HepG2 (cell line): ENCODE measurements around the gene EIF3L. TPM values are rescaled to one million over a fixed set of nuclear protein-coding genes. Genes with fewer than 3 reads are reported as not detected.

ENCODE experiments used
- ASH2L ChIP-seq: fragments of 300-600, 200-600 bp; sonication (generic); IDR thresholded peaks from 2 replicates; pipeline ENCODE4 v1.7.0; 2017; ENCODE audit warnings: low read depth, mild to moderate bottlenecking, moderate library complexity, mixed read lengths, low read length; ENCODE audit not compliant: insufficient read length
- CREB3 ChIP-seq: sonication (generic); formaldehyde crosslinking; IDR thresholded peaks from 2 replicates; pipeline ENCODE4 v1.5.0; 2020; ENCODE audit warnings: missing genetic modification reagents
- FUBP1 ChIP-seq: sonication (generic); formaldehyde crosslinking; IDR thresholded peaks from 2 replicates; pipeline ENCODE4 v1.5.1; 2020; ENCODE audit warnings: missing genetic modification reagents, mild to moderate bottlenecking, borderline replicate concordance
- GATA4 ChIP-seq: sonication (generic); IDR thresholded peaks from 2 replicates; pipeline ENCODE4 v1.6.1; 2016; ENCODE audit warnings: antibody characterized with exemption, low read depth, borderline replicate concordance
- GMEB2 ChIP-seq: IDR thresholded peaks from 2 replicates; pipeline ENCODE4 v1.6.1; 2016; ENCODE audit warnings: missing biosample characterization, missing genetic modification reagents, low read depth
- HMGXB4 ChIP-seq, 2 experiments: sonication (generic) in 1 of 2; formaldehyde crosslinking in 1 of 2; IDR thresholded peaks; 2 replicates each; pipeline versions ENCODE4 v1.4.0 to v1.6.1; 2018 to 2020; ENCODE audit warnings: missing genetic modification reagents in 2 of 2, borderline replicate concordance in 1 of 2, low read depth in 1 of 2, mild to moderate bottlenecking in 1 of 2, missing biosample characterization in 1 of 2
- PAX8 ChIP-seq: sonication (generic); formaldehyde crosslinking; IDR thresholded peaks from 2 replicates; pipeline ENCODE4 v1.8.0; 2022; ENCODE audit warnings: mild to moderate bottlenecking, missing genetic modification reagents, borderline replicate concordance
- PCBP2 ChIP-seq: fragments of 200-400 bp; formaldehyde crosslinking; optimal IDR thresholded peaks from 2 replicates; pipeline ENCODE3; 2018; ENCODE audit warnings: low read length, low read depth; ENCODE audit not compliant: poor library complexity, severe bottlenecking
- PHF20 ChIP-seq: sonication (generic); formaldehyde crosslinking; IDR thresholded peaks from 2 replicates; pipeline ENCODE4 v1.5.0; 2020; ENCODE audit warnings: mild to moderate bottlenecking, missing genetic modification reagents
- POGZ ChIP-seq: sonication (generic); formaldehyde crosslinking; IDR thresholded peaks from 2 replicates; pipeline ENCODE4 v1.4.0; 2020; ENCODE audit warnings: mild to moderate bottlenecking, missing genetic modification reagents
- RAD21 ChIP-seq: fragments of 450-650 bp; formaldehyde crosslinking; IDR thresholded peaks from 2 replicates; pipeline ENCODE4 v1.5.0; 2020; ENCODE audit warnings: mild to moderate bottlenecking
- TCF7 ChIP-seq: sonication (generic); IDR thresholded peaks from 2 replicates; pipeline ENCODE4 v1.6.1; 2016; ENCODE audit warnings: antibody characterized with exemption, low read depth
- YEATS2 ChIP-seq: sonication (generic); formaldehyde crosslinking; IDR thresholded peaks from 2 replicates; pipeline ENCODE4 v1.4.0; 2020; ENCODE audit warnings: missing genetic modification reagents, borderline replicate concordance
- ZNF430 ChIP-seq: sonication (generic); formaldehyde crosslinking; IDR thresholded peaks from 2 replicates; pipeline ENCODE4 v1.9.0; 2021; ENCODE audit warnings: mild to moderate bottlenecking, missing genetic modification reagents
- ZNF550 ChIP-seq: sonication (generic); formaldehyde crosslinking; IDR thresholded peaks from 2 replicates; pipeline ENCODE4 v1.4.0; 2020; ENCODE audit warnings: mild to moderate bottlenecking, missing genetic modification reagents, borderline replicate concordance
- ZNF678 ChIP-seq: sonication (generic); formaldehyde crosslinking; IDR thresholded peaks from 2 replicates; pipeline ENCODE4 v1.4.0; 2020; ENCODE audit warnings: mild to moderate bottlenecking, missing genetic modification reagents
- ZNF75D ChIP-seq: sonication (generic); formaldehyde crosslinking; IDR thresholded peaks from 2 replicates; pipeline ENCODE4 v1.8.1; 2023; ENCODE audit warnings: missing genetic modification reagents, mild to moderate bottlenecking, borderline replicate concordance
- ZNF772 ChIP-seq: sonication (generic); formaldehyde crosslinking; IDR thresholded peaks from 2 replicates; pipeline ENCODE4 v1.5.0; 2020; ENCODE audit warnings: mild to moderate bottlenecking, missing genetic modification reagents
- ZNF839 ChIP-seq: sonication (generic); formaldehyde crosslinking; IDR thresholded peaks from 2 replicates; pipeline ENCODE4 v1.4.0; 2020; ENCODE audit warnings: missing genetic modification reagents, mild to moderate bottlenecking, borderline replicate concordance
- ZSCAN29 ChIP-seq: sonication (generic); formaldehyde crosslinking; conservative IDR thresholded peaks from 2 replicates; pipeline ENCODE4 v1.4.0; 2020; ENCODE audit warnings: mild to moderate bottlenecking, missing genetic modification reagents
- ZUFSP ChIP-seq: sonication (generic); formaldehyde crosslinking; IDR thresholded peaks from 2 replicates; pipeline ENCODE4 v1.9.0; 2021; ENCODE audit warnings: missing genetic modification reagents, mild to moderate bottlenecking, borderline replicate concordance
- polyA plus RNA-seq, 8 experiments: library from polyadenylated mRNA; depleted of rRNA in 3 of 8; stranded (reverse) in 7 of 8; unstranded in 1 of 8; fragments of >200 nt; fragmentation: Illumina TruSeq in 4 of 8; extraction: Trizol in 4 of 8; gene quantifications; 2 replicates each; pipeline versions ENCODE4 v1.2.1 to v1.2.3, GENCODE V29; 2011 to 2016; ENCODE audit warnings: low read depth in 4 of 8, missing spikeins in 1 of 8, mixed read lengths in 1 of 8; ENCODE audit not compliant: insufficient read depth in 1 of 8
- total RNA-seq, 5 experiments: library from RNA; depleted of rRNA; stranded (reverse); fragments of >200 nt; fragmentation: Illumina TruSeq; extraction: Trizol; gene quantifications; 2 replicates each; pipeline ENCODE4 v1.2.3, GENCODE V29; 2016; ENCODE audit warnings: low read depth in 1 of 5

The EIF3L gene
- total and polyA plus RNA-seq, 2 of the 13 experiments (the other 11 are each of a cell fraction or from before 2014, with no cell fraction given) = 514 to 793 TPM

GRCh38 chr22:37849089-37849751 lies at the start of gene EIF3L (continued):
- TF ChIP-seq POGZ (CRISPR knock-in tag) (no peak; the same call in none of the 2 replicates), ZUFSP (CRISPR knock-in tag) (no peak), GATA4 (peak; percentile 70), RAD21 (no peak; the same call in 1 of the 2 replicates), TCF7 (no peak), ZNF75D (no peak), ZNF430 (peak; percentile 59; the same call in 1 of the 2 replicates), PCBP2 (no peak), ZSCAN29 (CRISPR knock-in tag) (peak; percentile 69; the same call in 1 of the 2 replicates), ZNF772 (CRISPR knock-in tag) (peak; percentile 84; the same call in 1 of the 2 replicates), CREB3 (0 out of 2 replicates have a peak, but pooled peaks have one; percentile 23), YEATS2 (CRISPR knock-in tag) (peak; percentile 91), ASH2L (peak; percentile 74), GMEB2 (CRISPR knock-in tag) (no peak), PHF20 (peak; percentile 92), ZNF550 (CRISPR knock-in tag) (no peak), PAX8 (CRISPR knock-in tag) (no peak), ZNF678 (CRISPR knock-in tag) (no peak), HMGXB4 (CRISPR knock-in tag; IDR thresholded peaks at IDR 0.05; ENCODE audit: borderline replicate concordance in 1 of 2, low read depth in 1 of 2) (peak; percentile 44 to 88; a peak in 3 of 4 replicates), FUBP1 (CRISPR knock-in tag) (no peak), ZNF839 (CRISPR knock-in tag) (no peak)
